Activated T-cell treated with anti-CD3 and anti-CD28 coated beads for 4 hours (primary cell): ENCODE results near the gene OR2T1.
"Not testable (repeated sequence)": the region's sequence is repeated elsewhere in the genome, so short reads cannot be mapped to it uniquely, and the experiment has no call there.

Experiments
- DNase-seq: peaks from one replicate; pipeline ENCODE4 v3.0.0-alpha.2; 2020

Gene OR2T1

DNA sequence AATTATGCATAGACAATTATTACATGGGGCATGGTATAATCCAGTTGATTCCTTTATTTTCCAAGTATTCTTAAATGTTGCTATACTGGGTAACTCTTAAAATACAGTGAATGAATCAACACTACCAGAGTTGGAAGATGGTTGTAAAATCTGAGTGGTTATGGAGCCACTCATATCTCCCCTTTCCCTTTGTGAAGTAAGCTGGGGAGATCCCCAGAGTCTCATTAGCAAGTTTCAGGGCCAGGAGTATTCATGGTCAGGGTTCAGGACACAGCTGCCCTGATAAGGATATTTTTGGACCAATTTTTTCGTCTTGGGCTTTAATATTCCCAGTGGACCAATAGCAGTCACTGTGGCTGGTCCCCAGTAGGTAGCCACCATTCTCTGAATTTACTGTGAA lies 35.8 kb downstream of the OR2T1 start:
- not testable (repeated sequence) for DNase-seq

DNA sequence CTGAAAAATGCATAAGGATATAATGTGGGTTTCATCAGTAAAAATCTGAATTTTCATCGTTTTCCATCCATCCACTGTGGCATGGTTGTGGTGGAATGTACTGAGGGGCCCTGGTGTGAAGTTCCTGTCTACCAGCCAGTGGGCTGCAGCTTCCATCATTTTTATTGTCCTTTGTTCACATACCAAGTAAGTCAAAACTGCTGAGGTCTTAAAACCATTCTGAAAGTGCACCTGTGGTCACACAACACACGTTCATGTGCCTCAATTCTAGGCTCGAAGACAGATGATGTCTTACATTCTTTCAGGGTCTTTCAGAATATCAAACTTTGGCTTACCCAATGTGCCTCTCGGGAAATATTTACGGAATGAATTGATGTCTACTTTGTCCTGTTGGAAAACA lies 36.4 kb downstream of the OR2T1 start:
- DNase-seq, result not testable (repeated sequence)

- DNase-seq, result not testable (repeated sequence)
Observed at GRCh38 chr1:248442500-248443277, 39.8 kb downstream of the OR2T1 start.

DNA sequence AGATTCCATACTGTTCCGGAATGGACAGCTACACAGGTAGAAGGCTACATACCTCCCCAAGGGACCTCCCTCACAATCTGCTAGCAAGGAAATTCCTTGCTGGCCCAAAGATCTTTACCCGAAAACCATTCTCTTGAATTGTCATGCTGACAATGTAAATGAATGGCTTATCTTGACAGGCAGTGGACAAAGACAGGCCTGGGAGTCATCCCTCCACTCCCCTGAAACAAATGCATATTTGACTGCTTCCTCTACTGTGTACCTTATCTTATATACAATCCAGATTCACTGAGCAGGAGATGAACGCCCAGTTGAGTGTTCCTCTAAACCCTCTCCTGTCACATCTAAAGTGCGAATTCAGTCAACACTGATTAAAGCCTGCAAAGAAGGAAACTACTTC lies 41.8 kb downstream of the OR2T1 start:
- not testable (repeated sequence) for DNase-seq

DNA sequence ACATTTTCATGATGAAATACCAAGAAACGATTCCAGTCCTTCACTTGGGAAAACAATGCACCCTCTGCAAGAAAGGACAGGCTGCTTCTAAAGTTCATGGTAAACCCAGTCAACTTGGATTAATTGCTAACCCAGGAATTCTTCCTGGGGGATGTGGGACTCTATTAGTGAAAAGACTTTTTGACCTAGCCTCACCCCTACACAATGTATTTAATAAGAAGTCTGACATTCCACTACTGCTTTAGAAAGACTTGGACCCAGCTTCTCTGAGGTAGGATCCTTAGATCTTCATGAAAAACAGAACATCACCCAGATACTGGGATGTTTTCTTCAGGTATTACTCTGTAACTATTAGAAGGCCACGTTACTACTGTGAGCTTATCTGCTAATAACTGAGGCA lies 42.6 kb downstream of the OR2T1 start, which contains the start of gene OR2T2:
TSS of gene OR2T2 (plus strand) at position 239 of the 400 bp plus-strand sequence. CDS start 7,161 bp downstream, outside the sequence.
- DNase-seq, result not testable (repeated sequence)

DNA sequence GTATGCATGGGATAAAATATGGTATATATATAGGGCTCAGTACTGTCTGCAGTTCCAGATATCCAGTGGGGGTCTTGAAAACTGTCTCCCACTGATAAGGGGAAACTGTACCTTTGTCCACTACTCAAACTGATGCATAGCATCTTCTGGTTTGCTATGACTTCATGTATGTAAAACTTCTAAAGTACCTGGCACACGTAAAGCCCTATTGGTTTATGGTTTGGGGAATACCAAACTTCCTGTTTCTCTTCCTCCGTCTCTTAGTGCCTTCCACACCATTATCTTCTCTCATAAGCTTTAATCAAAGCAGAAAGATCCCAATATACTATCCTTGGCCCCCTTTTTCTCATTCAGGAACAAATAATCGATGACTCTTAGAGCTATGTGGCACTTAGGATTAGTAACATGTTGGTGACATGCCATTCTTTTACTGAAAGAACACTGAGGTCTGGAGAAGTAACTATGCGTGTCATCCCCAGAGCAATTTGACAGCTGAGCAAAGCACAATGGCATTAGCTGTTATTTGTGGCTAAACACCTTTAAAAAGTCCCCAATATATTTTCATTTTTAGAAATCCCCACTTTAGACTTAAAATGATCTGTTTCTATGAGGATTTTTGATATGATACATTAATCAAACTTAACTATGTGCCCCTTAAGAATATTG lies 45.7 kb downstream of the OR2T1 start:
- DNase-seq, result not testable (repeated sequence)

DNA sequence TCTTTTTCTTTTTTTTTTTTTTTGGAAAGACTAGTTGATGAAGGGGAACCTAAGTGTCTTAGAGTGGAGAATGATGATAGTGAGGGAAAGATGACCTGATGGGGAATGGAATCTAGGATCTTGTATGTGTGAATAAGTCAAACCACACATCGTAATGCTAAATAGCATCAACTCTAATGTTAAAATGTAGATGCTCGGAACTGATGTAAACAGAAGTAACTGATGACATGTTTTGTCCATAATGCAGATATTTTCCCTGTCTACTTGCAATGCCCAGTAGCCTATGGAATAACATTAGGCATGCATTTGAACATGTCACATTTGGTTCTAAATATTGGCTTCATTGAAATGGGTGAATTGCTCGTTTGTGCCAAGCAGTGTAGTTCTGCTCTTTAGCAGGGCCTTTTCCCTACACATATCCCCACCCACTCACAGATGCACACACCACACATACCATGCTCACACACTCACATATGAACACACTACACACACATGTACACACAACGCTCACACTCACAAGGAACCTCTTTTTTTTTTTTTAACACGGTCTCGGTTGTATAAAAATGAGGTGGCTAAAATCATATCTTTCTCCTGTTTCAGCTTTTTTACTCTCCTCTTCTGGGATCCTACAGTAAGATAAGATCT lies 47.1 kb downstream of the OR2T1 start:
- not testable (repeated sequence) for DNase-seq

- DNase-seq, result not testable (repeated sequence)
Observed at GRCh38 chr1:248450466-248451145, 47.8 kb downstream of the OR2T1 start.

GRCh38 chr1:248453619-248454018 lies 50.8 kb downstream of the OR2T1 start:
- not testable (repeated sequence) for DNase-seq

DNA sequence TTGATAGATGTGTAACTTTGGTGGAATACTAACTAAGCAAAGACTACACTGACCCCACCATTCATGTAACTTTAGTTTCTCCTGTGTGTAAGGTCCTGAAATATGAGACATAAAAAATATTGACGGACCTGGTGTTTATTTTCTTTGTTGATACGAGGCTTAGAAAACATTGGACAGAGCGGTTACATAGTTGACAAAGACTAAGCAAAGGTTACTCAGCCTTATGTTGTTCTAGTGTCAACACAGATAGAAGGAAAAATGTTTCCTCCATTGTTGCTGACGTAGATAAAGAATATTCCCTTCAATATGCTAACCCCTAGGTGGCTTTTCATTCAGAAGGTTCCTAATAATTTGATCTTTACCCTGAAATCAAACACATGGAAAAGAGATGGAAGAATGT lies 52.2 kb downstream of the OR2T1 start:
- DNase-seq, result not testable (repeated sequence)

DNA sequence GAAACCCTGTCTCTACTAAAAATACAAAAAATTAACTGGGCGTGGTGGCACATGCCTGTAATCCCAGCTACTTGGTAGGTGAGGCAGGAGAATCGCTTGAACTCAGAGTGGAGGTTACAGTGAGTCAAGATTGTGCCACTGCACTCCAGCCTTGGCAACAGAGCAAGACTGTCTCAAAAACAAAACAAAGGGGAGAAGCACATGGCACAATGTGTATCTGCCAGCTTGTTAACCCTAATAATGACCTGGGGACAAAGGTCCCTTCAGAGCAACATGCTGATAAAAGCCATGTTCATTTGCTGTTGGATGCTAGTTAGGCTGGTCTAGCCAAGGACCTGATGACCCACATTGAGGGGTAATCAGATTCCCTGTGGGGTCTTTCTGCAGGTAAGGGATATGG lies 53.8 kb downstream of the OR2T1 start:
- DNase-seq, result not testable (repeated sequence)
